HepG2 (cell line): Measurements from ENCODE around the gene THSD1. TPM values are rescaled to one million over a fixed set of nuclear protein-coding genes. Genes with fewer than 3 reads are reported as not detected.

Experiments used
- AHR ChIP-seq: IDR thresholded peaks from 2 replicates; pipeline ENCODE4 v1.6.1; 2018; ENCODE audit warnings: missing genetic modification reagents, missing compliant biosample characterization
- ARID2 ChIP-seq: sonication (generic); formaldehyde crosslinking; IDR thresholded peaks from 2 replicates; pipeline ENCODE4 v1.8.1; 2022; ENCODE audit warnings: mild to moderate bottlenecking, missing genetic modification reagents, borderline replicate concordance
- CC2D1A ChIP-seq: sonication (generic); formaldehyde crosslinking; IDR thresholded peaks from 2 replicates; pipeline ENCODE4 v1.8.1; 2023; ENCODE audit warnings: mild to moderate bottlenecking, missing genetic modification reagents
- HNRNPL ChIP-seq: fragments of 200-400 bp; formaldehyde crosslinking; IDR thresholded peaks from 2 replicates; pipeline ENCODE4 v1.6.1; 2017; ENCODE audit warnings: mild to moderate bottlenecking, low read depth, low read length
- ISX ChIP-seq: sonication (generic); formaldehyde crosslinking; conservative IDR thresholded peaks from 2 replicates; pipeline ENCODE4 v1.5.0; 2020; ENCODE audit warnings: missing genetic modification reagents
- MZF1 ChIP-seq: sonication (generic); formaldehyde crosslinking; IDR thresholded peaks from 2 replicates; pipeline ENCODE4 v1.8.1; 2023; ENCODE audit warnings: mild to moderate bottlenecking, missing genetic modification reagents, borderline replicate concordance
- NBN ChIP-seq: fragments of 450-650 bp; conservative IDR thresholded peaks from 2 replicates; pipeline ENCODE4 v1.6.1; 2017
- RFX3 ChIP-seq: IDR thresholded peaks from 2 replicates; pipeline ENCODE4 v1.6.1; 2016; ENCODE audit warnings: missing biosample characterization, missing genetic modification reagents
- TOE1 ChIP-seq: sonication (generic); formaldehyde crosslinking; IDR thresholded peaks from 2 replicates; pipeline ENCODE4 v1.4.0; 2020; ENCODE audit warnings: mild to moderate bottlenecking, missing genetic modification reagents
- polyA plus RNA-seq, 8 experiments: library from polyadenylated mRNA; depleted of rRNA in 3 of 8; stranded (reverse) in 7 of 8; unstranded in 1 of 8; fragments of >200 nt; fragmentation: Illumina TruSeq in 4 of 8; extraction: Trizol in 4 of 8; gene quantifications; 2 replicates each; pipeline versions ENCODE4 v1.2.1 to v1.2.3, GENCODE V29; 2011 to 2016; ENCODE audit warnings: low read depth in 4 of 8, missing spikeins in 1 of 8, mixed read lengths in 1 of 8; ENCODE audit not compliant: insufficient read depth in 1 of 8
- total RNA-seq, 5 experiments: library from RNA; depleted of rRNA; stranded (reverse); fragments of >200 nt; fragmentation: Illumina TruSeq; extraction: Trizol; gene quantifications; 2 replicates each; pipeline ENCODE4 v1.2.3, GENCODE V29; 2016; ENCODE audit warnings: low read depth in 1 of 5
- TF ChIP-seq, protein P1 (sequence below): sonication (generic); formaldehyde crosslinking; IDR thresholded peaks from 2 replicates; pipeline ENCODE4 v1.4.0; 2020; ENCODE audit warnings: missing genetic modification reagents
- TF ChIP-seq, protein P2 (sequence below): sonication (generic); formaldehyde crosslinking; IDR thresholded peaks from 2 replicates; pipeline ENCODE4 v1.5.0; 2020; ENCODE audit warnings: mild to moderate bottlenecking, missing genetic modification reagents
- TF ChIP-seq, protein P3 (sequence below): sonication (generic); formaldehyde crosslinking; IDR thresholded peaks from 2 replicates; pipeline ENCODE4 v1.5.0; 2020; ENCODE audit warnings: mild to moderate bottlenecking, missing genetic modification reagents, moderate library complexity
- TF ChIP-seq, protein P4 (sequence below): sonication (generic); formaldehyde crosslinking; conservative IDR thresholded peaks from 2 replicates; pipeline ENCODE4 v1.4.0; 2020; ENCODE audit warnings: missing genetic modification reagents
- TF ChIP-seq, protein P5 (sequence below), 2 experiments: fragments of 450-650 bp in 1 of 2; sonication (generic) in 1 of 2; formaldehyde crosslinking; IDR thresholded peaks; 2 replicates each; pipeline versions ENCODE4 v1.5.0 to v1.8.0; 2020 to 2022; ENCODE audit warnings: mild to moderate bottlenecking in 1 of 2, missing genetic modification reagents in 1 of 2
- TF ChIP-seq, protein P6 (sequence below): sonication (generic); formaldehyde crosslinking; IDR thresholded peaks from 2 replicates; pipeline ENCODE4 v1.5.0; 2020; ENCODE audit warnings: missing genetic modification reagents
- TF ChIP-seq, protein P7 (sequence below): IDR thresholded peaks from 2 replicates; pipeline ENCODE4 v1.6.1; 2016; ENCODE audit warnings: mild to moderate bottlenecking
- TF ChIP-seq, protein P8 (sequence below): sonication (generic); formaldehyde crosslinking; IDR thresholded peaks from 2 replicates; pipeline ENCODE4 v1.5.0; 2020; ENCODE audit warnings: missing genetic modification reagents

THSD1 gene
- total and polyA plus RNA-seq, 2 of the 13 experiments (the other 11 are each of a cell fraction or from before 2014, with no cell fraction given), result 0.11 to 0.15 TPM

DNA sequence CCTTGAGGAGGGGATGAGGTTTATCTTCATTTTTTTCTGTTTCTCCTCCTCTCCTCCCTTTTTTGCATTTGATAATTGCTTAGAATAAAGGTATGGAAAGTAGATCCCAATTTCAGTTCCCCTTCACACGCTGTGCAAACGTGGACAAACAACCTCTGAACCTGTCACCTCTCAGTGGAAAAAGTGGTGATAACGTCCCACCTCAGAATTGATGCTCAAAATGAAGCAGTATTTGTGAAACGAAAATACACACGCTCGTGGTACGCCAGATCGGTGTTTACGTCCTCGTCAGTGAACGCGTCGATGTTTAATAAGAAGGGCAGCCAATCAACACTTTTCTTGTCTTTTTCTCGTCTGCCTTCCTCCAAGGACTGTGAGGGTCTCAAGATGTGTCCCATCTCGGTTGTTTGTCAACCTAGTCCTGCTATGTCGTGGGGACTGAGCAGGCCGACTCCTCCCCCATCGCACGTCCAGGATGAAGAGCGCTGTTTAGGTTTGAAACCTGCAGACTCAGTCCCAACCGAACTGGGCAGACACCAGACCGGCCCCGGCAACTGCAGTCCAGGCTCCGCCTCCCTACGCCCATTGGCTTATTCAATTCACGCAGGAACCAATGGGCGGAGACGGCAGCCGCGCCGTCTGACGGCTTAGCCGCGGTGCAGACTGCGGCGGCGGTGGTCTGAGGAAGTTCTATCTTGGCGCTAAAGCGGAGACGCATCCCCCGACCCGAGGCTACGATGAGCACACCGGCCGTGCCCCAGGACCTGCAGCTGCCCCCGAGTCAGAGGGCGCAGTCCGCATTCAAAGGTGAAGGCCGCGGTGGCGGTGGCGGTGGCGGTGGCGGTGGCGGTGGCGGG, 49.1 kb upstream of the THSD1 start, which contains the start of gene CKAP2 (continued):
- TF ChIP-seq, protein P1, sequence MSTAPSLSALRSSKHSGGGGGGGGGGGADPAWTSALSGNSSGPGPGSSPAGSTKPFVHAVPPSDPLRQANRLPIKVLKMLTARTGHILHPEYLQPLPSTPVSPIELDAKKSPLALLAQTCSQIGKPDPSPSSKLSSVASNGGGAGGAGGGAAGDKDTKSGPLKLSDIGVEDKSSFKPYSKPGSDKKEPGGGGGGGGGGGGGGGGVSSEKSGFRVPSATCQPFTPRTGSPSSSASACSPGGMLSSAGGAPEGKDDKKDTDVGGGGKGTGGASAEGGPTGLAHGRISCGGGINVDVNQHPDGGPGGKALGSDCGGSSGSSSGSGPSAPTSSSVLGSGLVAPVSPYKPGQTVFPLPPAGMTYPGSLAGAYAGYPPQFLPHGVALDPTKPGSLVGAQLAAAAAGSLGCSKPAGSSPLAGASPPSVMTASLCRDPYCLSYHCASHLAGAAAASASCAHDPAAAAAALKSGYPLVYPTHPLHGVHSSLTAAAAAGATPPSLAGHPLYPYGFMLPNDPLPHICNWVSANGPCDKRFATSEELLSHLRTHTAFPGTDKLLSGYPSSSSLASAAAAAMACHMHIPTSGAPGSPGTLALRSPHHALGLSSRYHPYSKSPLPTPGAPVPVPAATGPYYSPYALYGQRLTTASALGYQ, result no peak
- TF ChIP-seq, protein P2, sequence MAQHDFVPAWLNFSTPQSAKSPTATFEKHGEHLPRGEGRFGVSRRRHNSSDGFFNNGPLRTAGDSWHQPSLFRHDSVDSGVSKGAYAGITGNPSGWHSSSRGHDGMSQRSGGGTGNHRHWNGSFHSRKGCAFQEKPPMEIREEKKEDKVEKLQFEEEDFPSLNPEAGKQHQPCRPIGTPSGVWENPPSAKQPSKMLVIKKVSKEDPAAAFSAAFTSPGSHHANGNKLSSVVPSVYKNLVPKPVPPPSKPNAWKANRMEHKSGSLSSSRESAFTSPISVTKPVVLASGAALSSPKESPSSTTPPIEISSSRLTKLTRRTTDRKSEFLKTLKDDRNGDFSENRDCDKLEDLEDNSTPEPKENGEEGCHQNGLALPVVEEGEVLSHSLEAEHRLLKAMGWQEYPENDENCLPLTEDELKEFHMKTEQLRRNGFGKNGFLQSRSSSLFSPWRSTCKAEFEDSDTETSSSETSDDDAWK (CRISPR knock-in tag), result no peak
- TF ChIP-seq, protein P3, sequence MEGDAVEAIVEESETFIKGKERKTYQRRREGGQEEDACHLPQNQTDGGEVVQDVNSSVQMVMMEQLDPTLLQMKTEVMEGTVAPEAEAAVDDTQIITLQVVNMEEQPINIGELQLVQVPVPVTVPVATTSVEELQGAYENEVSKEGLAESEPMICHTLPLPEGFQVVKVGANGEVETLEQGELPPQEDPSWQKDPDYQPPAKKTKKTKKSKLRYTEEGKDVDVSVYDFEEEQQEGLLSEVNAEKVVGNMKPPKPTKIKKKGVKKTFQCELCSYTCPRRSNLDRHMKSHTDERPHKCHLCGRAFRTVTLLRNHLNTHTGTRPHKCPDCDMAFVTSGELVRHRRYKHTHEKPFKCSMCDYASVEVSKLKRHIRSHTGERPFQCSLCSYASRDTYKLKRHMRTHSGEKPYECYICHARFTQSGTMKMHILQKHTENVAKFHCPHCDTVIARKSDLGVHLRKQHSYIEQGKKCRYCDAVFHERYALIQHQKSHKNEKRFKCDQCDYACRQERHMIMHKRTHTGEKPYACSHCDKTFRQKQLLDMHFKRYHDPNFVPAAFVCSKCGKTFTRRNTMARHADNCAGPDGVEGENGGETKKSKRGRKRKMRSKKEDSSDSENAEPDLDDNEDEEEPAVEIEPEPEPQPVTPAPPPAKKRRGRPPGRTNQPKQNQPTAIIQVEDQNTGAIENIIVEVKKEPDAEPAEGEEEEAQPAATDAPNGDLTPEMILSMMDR (CRISPR knock-in tag), result peak; percentile 37; the same call in 1 of the 2 replicates
- no peak for TF ChIP-seq TOE1 (CRISPR knock-in tag)
- TF ChIP-seq, protein P4, sequence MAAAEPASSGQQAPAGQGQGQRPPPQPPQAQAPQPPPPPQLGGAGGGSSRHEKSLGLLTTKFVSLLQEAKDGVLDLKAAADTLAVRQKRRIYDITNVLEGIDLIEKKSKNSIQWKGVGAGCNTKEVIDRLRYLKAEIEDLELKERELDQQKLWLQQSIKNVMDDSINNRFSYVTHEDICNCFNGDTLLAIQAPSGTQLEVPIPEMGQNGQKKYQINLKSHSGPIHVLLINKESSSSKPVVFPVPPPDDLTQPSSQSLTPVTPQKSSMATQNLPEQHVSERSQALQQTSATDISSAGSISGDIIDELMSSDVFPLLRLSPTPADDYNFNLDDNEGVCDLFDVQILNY (CRISPR knock-in tag), result peak; percentile 86
- TF ChIP-seq MZF1, result no peak
- TF ChIP-seq, protein P5, sequence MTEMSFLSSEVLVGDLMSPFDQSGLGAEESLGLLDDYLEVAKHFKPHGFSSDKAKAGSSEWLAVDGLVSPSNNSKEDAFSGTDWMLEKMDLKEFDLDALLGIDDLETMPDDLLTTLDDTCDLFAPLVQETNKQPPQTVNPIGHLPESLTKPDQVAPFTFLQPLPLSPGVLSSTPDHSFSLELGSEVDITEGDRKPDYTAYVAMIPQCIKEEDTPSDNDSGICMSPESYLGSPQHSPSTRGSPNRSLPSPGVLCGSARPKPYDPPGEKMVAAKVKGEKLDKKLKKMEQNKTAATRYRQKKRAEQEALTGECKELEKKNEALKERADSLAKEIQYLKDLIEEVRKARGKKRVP (CRISPR knock-in tag; IDR thresholded peaks at IDR 0.05), result peak in 1 of 2 experiments; percentile 50; a peak in 1 of 4 replicates
- TF ChIP-seq RFX3, result no peak
- TF ChIP-seq ISX (CRISPR knock-in tag), result no peak
- TF ChIP-seq ARID2, result 0 out of 2 replicates have a peak, but pooled peaks have one; percentile 17
- no peak for TF ChIP-seq NBN
- TF ChIP-seq HNRNPL, result peak; percentile 52; the same call in 1 of the 2 replicates
- TF ChIP-seq CC2D1A (CRISPR knock-in tag), result no peak
- TF ChIP-seq, protein P6, sequence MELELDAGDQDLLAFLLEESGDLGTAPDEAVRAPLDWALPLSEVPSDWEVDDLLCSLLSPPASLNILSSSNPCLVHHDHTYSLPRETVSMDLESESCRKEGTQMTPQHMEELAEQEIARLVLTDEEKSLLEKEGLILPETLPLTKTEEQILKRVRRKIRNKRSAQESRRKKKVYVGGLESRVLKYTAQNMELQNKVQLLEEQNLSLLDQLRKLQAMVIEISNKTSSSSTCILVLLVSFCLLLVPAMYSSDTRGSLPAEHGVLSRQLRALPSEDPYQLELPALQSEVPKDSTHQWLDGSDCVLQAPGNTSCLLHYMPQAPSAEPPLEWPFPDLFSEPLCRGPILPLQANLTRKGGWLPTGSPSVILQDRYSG (CRISPR knock-in tag), result no peak
- TF ChIP-seq, protein P7, sequence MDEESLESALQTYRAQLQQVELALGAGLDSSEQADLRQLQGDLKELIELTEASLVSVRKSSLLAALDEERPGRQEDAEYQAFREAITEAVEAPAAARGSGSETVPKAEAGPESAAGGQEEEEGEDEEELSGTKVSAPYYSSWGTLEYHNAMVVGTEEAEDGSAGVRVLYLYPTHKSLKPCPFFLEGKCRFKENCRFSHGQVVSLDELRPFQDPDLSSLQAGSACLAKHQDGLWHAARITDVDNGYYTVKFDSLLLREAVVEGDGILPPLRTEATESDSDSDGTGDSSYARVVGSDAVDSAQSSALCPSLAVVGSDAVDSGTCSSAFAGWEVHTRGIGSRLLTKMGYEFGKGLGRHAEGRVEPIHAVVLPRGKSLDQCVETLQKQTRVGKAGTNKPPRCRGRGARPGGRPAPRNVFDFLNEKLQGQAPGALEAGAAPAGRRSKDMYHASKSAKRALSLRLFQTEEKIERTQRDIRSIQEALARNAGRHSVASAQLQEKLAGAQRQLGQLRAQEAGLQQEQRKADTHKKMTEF (CRISPR knock-in tag), result peak; percentile 43; the same call in 1 of the 2 replicates
- no peak for TF ChIP-seq AHR (CRISPR knock-in tag)
- TF ChIP-seq, protein P8, sequence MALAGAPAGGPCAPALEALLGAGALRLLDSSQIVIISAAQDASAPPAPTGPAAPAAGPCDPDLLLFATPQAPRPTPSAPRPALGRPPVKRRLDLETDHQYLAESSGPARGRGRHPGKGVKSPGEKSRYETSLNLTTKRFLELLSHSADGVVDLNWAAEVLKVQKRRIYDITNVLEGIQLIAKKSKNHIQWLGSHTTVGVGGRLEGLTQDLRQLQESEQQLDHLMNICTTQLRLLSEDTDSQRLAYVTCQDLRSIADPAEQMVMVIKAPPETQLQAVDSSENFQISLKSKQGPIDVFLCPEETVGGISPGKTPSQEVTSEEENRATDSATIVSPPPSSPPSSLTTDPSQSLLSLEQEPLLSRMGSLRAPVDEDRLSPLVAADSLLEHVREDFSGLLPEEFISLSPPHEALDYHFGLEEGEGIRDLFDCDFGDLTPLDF (CRISPR knock-in tag), result 0 out of 2 replicates have a peak, but pooled peaks have one; percentile 55
